Left ventricle myocardium inferior (tissue), 1 donor: ENCODE measurements around the gene IFI6. TPM values are rescaled to one million over a fixed set of nuclear protein-coding genes. Genes with fewer than 3 reads are reported as not detected.

ENCODE experiments used
- DNase-seq: peaks from one replicate; pipeline ENCODE4 v3.0.0-alpha.2; 2020
- H3K27ac ChIP-seq: fragments of 200-600 bp; replicated peaks from 2 replicates; pipeline ENCODE4 v1.8.0; 2021
- H3K27me3 ChIP-seq: fragments of 200-600 bp; 2 replicates; pipeline ENCODE4 v1.8.0; 2021; ENCODE audit warnings: low read depth
- H3K36me3 ChIP-seq: fragments of 200-600 bp; 2 replicates; pipeline ENCODE4 v1.8.0; 2021
- H3K4me1 ChIP-seq: fragments of 200-600 bp; 2 replicates; pipeline ENCODE4 v1.8.0; 2021
- H3K4me3 ChIP-seq: fragments of 200-600 bp; 2 replicates; pipeline ENCODE4 v1.8.0; 2021; ENCODE audit warnings: mild to moderate bottlenecking, moderate library complexity
- H3K9me3 ChIP-seq: fragments of 200-600 bp; replicated peaks from 2 replicates; pipeline ENCODE4 v1.8.0; 2021
- intact Hi-C: fragments of 100-400 bp; cut with micrococcal nuclease; formaldehyde crosslinking; loops from one replicate; pipeline ENCODE4 v1.11.0; 2022
- total RNA-seq: library from RNA; stranded (reverse); fragmentation: NEBNext Ultra II Directional; extraction: Animal tissue kit (Norgen Biotek cat#: 25700); gene quantifications from one replicate; pipeline ENCODE4 v1.2.1, GENCODE V29; 2021
- TF ChIP-seq, protein P1 (sequence below): fragments of 200-600 bp; IDR thresholded peaks from 2 replicates; pipeline ENCODE4 v1.8.0; 2021; ENCODE audit warnings: antibody characterized with exemption, mild to moderate bottlenecking, borderline replicate concordance
- donor health status: DM: no; HTN: yes; CAD: no; lungs with severe emphysema.

IFI6 gene
- total RNA-seq, 1 donor from 2014 or later: 39.2 TPM

DNA sequence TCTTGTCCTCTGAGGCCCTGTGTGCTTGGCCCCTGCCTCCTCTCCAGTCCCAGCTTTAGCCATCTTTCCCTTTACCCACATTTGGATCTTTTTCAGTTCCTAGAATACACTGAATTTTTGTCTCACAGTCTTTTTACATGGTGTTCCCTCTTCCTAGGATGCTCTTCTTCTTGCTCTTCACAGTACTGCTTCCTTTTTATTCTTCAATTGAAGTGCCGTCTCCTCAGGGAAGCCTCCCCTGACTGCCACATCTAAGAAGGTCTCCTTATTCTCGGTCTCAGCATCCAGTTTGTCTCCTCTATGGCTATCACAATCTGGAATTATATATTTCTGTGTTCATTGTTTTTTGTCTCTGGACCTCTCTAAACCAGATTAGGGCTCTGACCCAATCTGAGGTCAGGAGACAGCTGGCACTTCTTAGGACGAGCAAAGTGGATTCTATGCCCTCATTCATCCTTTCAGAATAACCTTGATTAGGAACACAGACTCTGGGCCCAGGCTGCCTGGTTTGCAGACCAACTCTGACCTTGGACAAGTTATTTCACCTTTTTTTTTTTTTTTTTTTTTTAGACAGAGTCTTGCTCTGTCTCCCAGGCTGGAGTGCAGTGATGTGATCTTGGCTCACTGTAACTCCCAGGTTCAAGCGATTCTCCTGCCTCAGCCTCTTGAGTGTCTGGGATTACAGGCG is 33.8 kb downstream of the IFI6 start:
- H3K27ac ChIP-seq: peak overlapping the region; percentile 1
- no peaks in the 10 kb centered on the region for H3K36me3 ChIP-seq
- no peaks in the 10 kb centered on the region for H3K27me3 ChIP-seq
- TF ChIP-seq, protein P1, sequence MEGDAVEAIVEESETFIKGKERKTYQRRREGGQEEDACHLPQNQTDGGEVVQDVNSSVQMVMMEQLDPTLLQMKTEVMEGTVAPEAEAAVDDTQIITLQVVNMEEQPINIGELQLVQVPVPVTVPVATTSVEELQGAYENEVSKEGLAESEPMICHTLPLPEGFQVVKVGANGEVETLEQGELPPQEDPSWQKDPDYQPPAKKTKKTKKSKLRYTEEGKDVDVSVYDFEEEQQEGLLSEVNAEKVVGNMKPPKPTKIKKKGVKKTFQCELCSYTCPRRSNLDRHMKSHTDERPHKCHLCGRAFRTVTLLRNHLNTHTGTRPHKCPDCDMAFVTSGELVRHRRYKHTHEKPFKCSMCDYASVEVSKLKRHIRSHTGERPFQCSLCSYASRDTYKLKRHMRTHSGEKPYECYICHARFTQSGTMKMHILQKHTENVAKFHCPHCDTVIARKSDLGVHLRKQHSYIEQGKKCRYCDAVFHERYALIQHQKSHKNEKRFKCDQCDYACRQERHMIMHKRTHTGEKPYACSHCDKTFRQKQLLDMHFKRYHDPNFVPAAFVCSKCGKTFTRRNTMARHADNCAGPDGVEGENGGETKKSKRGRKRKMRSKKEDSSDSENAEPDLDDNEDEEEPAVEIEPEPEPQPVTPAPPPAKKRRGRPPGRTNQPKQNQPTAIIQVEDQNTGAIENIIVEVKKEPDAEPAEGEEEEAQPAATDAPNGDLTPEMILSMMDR: no peak
- no peak overlapping the region for H3K4me3 ChIP-seq
- intact Hi-C loops: no loop called here
- no peak for DNase-seq
- H3K4me1 ChIP-seq: peaks cover 29% of the 10 kb centered on the region
- H3K9me3 ChIP-seq: no peaks in the 10 kb centered on the region

DNA sequence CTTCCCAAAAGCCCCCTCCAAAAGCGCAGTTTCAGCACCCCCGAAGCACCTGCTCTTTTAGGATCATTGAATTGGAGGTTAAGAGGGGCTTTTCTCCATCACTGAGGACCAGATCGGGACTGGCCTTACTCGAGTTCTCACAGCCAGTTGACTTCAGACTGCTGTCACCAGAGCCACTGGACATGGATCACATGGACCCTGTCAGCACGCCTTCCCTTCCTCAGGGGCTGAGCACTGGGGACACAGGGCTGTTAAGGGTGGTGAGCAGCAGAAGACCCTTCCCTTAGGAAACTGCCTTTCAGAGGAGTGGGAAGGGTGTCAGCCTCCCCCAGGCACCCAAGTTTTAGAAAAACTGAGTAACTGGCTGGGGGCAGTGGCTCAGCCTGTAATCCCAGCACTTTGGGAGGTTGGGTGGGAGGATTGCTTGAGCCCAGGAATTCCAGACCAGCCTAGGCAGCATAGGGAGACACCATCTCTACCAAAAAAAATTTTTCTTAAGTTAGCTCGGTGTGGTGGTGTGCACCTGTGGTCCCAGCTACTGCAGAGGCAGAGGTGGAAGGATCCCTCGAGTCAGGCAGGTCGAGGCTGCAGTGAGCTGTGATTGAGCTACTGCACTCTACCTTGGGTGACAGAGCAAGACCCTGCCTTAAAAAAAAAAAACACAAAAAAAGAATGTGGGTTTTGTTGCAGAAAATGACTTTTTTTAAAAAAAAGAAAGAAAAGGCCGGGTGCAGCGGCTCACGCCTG is 36.4 kb downstream of the IFI6 start:
- H3K4me1 ChIP-seq: peaks cover 55% of the 10 kb centered on the region
- no peaks in the 10 kb centered on the region for H3K9me3 ChIP-seq
- TF ChIP-seq, protein P1: no peak
- peak overlapping the region; percentile 70 for H3K4me3 ChIP-seq
- intact Hi-C loops: no loop called here
- H3K36me3 ChIP-seq: no peaks in the 10 kb centered on the region
- DNase-seq: no peak
- H3K27me3 ChIP-seq: no peaks in the 10 kb centered on the region
- H3K27ac ChIP-seq: peak overlapping the region; percentile 92

DNA sequence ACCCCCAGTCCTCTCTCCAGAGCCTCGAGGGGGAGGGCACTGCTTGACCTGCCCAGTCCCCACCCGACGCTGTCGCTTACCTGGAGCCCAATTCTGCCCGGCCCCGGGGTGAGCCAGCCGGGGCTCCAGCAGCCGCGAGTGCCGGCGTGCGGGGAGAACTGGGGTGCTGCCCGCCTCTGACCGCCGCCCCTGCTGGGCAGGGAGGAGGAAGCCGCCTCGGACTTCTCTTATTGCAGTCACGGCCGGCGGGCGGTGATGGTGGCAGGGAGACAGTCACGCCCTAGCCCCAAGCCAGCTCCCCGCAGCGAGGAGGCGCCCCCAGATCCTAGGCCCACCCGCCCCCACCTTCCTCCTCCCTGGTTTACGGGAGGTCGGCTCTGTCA is 37.0 kb downstream of the IFI6 start, which contains the start of gene FGR:
Gene FGR (minus strand): TSS at position 201 of the 383 bp plus-strand sequence. CDS start 11,269 bp downstream, outside the sequence.
- peak within 1 kb of the TSS; percentile 92 for H3K27ac ChIP-seq
- peak; percentile 57 for DNase-seq
- H3K4me1 ChIP-seq: peaks cover 61% of the 10 kb centered on the region
- no peaks in the 10 kb centered on the region for H3K27me3 ChIP-seq
- H3K4me3 ChIP-seq: peak within 1 kb of the TSS; percentile 70
- TF ChIP-seq, protein P1: peak; percentile 10
- intact Hi-C loops: no loop called here
- H3K36me3 ChIP-seq: no peaks in the 10 kb centered on the region
- no peaks in the 10 kb centered on the region for H3K9me3 ChIP-seq

DNA sequence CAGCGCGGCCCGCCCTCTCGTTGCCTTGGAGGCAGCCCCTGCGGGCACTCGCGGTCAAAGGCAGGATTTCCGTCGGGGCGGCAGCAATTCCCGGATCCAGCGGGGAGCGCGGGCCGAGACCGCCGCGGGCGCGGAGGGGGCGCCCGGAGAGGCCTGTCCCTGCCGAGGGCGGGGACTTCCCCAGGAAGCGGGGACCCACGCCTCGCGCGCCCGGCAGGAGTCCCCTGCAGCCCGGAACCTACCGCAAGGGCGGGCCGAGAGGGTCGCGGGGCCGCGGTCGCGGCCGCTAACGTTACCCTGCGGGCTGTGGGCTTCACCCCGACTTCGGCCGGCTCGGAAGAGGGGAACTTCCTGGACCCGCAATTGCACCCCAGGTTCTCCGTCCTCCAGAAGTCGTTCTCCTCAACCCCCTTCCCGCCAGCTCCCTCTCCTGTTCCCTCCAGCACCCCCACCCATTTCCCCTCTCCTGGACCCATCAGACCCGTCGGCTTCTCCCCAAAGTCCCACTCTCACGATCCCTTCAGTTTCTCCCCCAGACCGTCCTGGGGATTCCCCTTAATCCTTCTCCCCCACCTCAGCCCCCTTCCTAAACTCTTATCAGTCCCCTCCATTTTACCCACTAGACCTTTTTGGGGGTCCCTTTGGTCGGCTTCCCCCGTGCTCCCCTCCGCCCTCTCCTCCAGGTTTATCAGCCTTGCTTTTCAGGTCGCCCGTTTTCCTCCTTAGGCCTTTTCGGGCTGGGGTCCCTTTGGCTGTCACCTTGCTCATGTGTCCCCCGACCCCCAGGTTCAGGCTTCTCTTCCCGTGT is 37.6 kb downstream of the IFI6 start:
- peak; percentile 71 for DNase-seq
- Histone ChIP-seq H3K27ac (peak overlapping the region; percentile 92), H3K36me3 (no peaks in the 10 kb centered on the region), H3K4me1 (peaks cover 67% of the 10 kb centered on the region), H3K9me3 (no peaks in the 10 kb centered on the region), H3K4me3 (peak overlapping the region; percentile 70), H3K27me3 (no peaks in the 10 kb centered on the region)
- intact Hi-C loops: no loop called here
- TF ChIP-seq, protein P1: peak; percentile 30

DNA sequence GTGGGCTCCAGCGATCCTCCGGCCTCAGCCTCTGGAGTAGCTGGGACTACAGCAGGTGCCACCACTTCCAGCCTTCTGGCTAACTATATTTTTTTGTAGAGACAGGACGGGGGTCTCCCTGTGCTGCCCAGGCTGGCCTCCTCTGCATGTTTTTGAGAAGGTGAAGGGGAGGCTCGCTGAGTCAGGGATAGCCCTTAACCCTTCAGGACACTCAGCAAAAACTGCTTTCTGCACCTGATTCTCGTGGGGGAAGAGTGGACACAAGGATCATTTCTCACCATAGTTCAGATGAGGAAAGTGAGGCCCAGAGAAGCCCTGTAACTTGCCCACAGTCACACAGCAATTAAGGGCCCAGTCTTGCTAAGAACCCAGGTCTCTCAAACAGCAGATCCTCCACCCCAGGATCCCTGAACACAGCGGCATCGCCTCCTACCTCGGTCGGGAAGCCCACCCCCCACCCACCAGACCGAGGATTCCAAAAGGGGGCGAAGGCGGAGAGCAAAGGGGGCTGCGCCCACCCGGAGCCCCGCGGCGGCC is 38.3 kb downstream of the IFI6 start:
- Histone ChIP-seq H3K36me3 (no peaks in the 10 kb centered on the region), H3K4me1 (peaks cover 74% of the 10 kb centered on the region), H3K27ac (peak overlapping the region; percentile 92), H3K27me3 (no peaks in the 10 kb centered on the region), H3K4me3 (peak overlapping the region; percentile 70), H3K9me3 (no peaks in the 10 kb centered on the region)
- TF ChIP-seq, protein P1: no peak
- DNase-seq: no peak
- intact Hi-C loops: no loop called here
